ENCODE measurements around the gene ACOXL.
A peak's percentile ranks its signal among the peaks of the same experiment; 100 is the strongest.
"Not testable (repeated sequence)": the region's sequence is repeated elsewhere in the genome, so short reads cannot be mapped to it uniquely, and the experiment has no call there.

ACOXL gene

DNA sequence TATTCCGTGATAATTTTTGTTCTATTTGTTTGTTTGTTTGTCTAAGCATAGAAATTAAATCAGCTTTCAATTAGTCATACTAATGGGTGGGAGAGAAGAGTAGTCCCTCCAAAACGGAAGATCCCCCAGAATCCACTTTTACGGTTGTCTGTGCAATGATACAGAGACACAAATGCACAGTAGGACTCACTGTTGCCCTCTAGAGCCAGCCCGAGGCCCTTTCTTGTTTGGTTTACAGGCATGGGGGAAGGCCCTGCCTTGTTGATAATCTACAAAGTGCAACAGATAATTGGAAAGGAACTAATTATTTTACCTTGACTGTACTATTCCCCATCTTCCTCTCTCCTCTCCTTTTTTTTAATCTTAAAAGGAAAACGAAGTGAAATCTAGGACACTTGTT, 121.1 kb downstream of the ACOXL start:
- peak in 3 of 4 experiments; percentile 30 to 42 (median 36) for DNase-seq (ENCODE audit: low read depth in 4 of 4, low spot score in 1 of 4)

GRCh38 chr2:110853948-110854347, 121.6 kb downstream of the ACOXL start:
- no peak for DNase-seq (ENCODE audit: low read depth in 4 of 4, low spot score in 1 of 4)

GRCh38 chr2:110854355-110855081, 122.1 kb downstream of the ACOXL start:
- no peak for DNase-seq (ENCODE audit: low read depth in 4 of 4, low spot score in 1 of 4)

GRCh38 chr2:110855841-110856240, 123.5 kb downstream of the ACOXL start:
- DNase-seq (ENCODE audit: low read depth in 4 of 4, low spot score in 1 of 4), result not testable (repeated sequence)

DNA sequence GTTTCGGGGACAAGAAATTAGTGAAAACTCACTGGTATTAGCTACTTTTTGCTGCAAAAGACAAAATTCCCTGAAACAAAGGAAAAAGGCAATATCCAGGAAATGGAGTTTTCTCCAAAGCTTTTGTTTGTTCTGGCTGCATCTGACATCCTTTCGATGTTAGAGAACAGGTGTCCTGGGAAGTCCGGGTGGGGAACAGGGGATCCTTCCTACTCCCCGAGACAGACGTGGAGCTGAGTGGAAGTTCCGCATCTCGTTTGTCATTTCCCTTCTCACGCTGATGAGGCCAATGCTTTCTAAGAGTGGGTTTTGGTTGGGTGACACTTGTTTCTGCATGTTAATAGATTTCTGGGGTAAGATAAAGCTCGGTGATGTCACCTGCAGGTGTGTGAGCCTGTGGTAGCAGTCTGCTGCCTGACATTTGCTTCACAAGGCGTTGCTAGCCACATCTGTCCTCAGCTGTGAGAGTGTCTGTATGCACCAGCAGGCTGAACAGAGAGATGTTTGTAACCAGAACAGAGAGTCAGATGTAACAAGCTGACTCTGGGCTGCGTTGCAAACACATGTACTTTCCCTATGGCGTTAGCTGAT, 125.9 kb downstream of the ACOXL start:
- peak in 1 of 4 experiments; percentile 43 for DNase-seq (ENCODE audit: low read depth in 4 of 4, low spot score in 1 of 4)

DNA sequence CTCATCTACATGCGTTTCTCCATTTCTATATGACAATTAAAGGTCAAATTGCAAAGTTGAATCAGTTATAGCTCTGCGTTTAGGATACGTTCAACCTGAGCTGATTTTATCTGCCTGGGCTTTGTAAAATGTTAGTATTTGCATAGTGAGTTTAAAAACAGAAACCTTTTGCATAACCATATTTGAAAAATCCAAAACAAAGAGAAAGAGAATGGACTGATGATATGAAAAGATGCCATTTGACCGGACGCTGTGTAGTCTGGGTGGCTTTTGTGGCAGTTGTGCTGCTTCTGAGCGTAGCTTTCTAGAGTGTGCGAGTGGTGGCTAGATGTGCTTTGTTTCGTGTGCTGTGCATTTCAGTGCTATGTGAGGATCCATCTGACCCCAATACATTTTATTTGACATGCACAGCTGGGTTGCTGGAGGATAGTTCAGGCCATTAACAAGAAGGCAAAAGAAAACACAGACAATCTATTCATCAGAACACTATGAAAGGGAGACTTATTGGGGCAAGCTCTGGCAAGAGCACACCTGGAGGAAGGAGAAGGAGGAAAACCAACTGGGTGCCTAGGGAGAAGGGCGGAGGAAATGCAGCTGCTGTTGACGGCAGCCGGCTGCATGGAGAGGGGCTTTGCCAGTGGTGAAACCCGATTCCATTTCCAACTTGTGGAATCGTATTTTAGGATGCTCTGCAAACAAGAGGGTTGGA, 126.8 kb downstream of the ACOXL start:
- DNase-seq (ENCODE audit: low read depth in 4 of 4, low spot score in 1 of 4), result no peak

GRCh38 chr2:110860630-110861029, 128.3 kb downstream of the ACOXL start:
- no peak for DNase-seq (ENCODE audit: low read depth in 4 of 4, low spot score in 1 of 4)

- no peak for DNase-seq (ENCODE audit: low read depth in 4 of 4, low spot score in 1 of 4)
Measured at GRCh38 chr2:110861616-110862260, 129.4 kb downstream of the ACOXL start.

DNA sequence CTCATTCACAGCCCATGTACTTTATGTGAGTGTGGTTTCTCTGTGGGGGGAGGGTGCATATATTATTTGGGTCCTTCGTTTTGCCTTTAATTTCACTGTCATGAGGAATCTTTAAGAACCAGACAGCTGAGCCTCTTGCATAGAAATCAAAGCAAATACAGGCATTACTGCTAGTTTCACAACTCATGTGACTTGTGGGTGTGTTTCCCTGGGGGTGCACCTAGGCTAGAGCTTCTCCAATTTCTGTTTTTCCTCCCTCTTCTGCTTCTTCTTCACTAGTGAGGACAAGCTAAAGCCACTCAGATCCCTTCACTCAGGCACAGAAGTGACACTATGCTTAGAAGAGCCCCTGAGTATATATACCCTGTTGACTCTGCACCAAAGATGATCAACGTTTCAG, 131.4 kb downstream of the ACOXL start:
- no peak for DNase-seq (ENCODE audit: low read depth in 4 of 4, low spot score in 1 of 4)

GRCh38 chr2:110864176-110864575, 131.8 kb downstream of the ACOXL start:
- no peak for DNase-seq (ENCODE audit: low read depth in 4 of 4, low spot score in 1 of 4)

DNA sequence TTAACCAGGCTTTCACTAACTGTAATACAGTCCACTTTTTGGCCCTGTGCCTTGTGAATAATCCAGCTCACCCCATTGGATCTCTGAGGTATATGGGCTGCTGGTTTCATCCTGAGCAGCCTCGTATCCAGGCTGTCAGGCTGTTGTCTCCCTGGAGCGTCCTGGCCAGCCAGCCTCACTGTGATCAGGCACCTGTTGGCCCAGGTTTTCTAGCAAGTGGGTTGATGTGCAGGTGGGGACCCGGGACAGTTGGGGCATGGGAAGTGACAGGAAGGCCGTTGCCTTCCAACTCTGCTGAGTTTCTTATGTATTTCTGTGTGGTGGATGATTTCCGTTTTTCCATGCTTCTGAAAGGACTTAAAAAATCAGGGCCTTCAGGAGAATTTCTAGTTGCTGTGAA, 132.4 kb downstream of the ACOXL start:
- no peak for DNase-seq (ENCODE audit: low read depth in 4 of 4, low spot score in 1 of 4)

GRCh38 chr2:110865188-110865587, 132.8 kb downstream of the ACOXL start:
- no peak for DNase-seq (ENCODE audit: low read depth in 4 of 4, low spot score in 1 of 4)

- no peak for DNase-seq (ENCODE audit: low read depth in 4 of 4, low spot score in 1 of 4)
Measured at GRCh38 chr2:110866045-110866444, 133.7 kb downstream of the ACOXL start.

- peak in 2 of 4 experiments; percentile 47 to 61 for DNase-seq (ENCODE audit: low read depth in 4 of 4, low spot score in 1 of 4)
Measured at GRCh38 chr2:110866466-110866865, 134.1 kb downstream of the ACOXL start.

DNA sequence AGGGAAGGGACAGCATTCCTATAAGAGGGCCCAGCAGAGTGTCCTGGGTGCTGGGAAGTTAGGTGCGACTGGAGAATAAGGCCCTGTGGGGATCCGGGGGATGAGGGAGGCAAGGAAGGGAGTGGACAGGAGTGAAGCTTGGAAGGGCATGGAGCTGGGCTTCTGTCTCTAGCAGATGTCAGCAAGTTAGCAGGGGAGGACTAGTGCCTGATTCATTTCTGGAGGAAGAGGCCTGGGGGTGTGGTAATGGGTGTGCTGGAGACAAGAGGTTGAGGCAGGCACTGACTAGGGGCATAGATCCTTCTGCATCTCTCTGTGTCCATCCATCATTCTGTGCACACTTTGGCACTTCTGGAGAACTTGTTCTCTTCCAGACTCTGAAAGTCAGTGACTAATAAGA, 134.7 kb downstream of the ACOXL start:
- DNase-seq (ENCODE audit: low read depth in 4 of 4, low spot score in 1 of 4), result no peak

DNA sequence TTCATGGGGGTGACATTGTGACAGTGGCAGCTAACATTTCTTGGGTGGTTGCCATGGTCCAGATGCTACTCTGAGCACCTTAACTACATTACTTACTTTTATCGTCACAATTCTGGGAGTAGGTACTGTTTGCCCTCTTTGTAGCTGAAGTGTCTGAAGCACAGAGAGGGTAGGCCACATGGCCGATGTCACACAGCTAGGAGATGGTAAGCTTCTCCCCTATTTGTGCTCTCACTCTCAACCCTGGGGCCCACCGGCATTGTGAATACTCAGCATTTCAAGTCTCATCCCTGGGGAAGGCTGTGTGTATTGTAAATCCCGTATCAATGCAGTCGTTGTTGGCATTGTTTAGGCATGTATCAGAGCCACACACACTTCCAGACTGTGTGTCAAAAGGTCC, 136.6 kb downstream of the ACOXL start:
- DNase-seq (ENCODE audit: low read depth in 4 of 4, low spot score in 1 of 4), result no peak

DNA sequence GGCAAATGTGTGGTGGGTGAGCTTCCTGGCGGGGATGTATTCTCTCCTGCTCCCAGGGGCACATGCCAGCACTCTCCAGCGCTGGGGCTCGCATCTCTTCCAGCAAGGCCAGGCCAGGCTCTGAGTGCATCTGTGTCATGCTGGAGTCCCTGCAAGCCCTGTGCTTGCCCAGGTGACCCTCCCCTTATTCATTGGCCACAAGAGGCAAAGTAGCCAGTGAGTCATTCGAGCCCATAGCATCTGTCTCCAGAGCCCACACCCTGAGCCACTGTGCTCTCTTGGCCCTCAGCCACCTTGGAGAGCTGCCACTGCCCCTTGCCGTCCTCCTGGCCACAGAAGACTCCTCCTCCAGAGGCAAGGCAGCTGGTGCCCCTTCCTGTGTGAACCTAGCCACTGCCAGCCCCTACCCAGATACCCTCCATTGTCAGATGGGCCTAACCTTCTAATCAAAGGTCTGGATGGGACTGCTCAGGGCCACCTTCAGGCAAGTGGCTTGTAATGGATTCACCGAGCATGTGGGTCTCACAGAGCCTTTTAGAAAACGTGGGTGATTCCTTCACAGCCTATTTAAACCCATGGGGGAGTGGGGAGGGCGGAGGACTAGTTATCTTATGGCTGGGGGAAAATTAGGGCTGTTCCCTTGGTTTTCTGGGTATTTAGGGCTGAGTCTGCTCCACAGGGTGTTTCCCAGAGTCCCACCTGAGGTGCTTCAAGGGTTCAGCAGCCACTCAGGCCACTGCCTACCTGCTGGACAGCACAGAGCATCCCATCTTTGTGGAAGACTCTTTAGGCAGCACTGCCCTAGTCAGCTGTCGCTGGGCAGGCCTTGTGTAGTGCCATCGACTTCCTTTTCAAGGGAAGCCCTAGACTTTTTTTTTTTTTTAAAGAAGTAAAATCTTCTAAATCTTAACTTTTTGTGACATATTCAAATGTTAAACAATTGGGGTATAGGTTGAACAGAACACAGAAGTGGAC, 137.4 kb downstream of the ACOXL start:
- DNase-seq (ENCODE audit: low read depth in 4 of 4, low spot score in 1 of 4), result no peak

- DNase-seq (ENCODE audit: low read depth in 4 of 4, low spot score in 1 of 4), result no peak
Measured at GRCh38 chr2:110870545-110870944, 138.2 kb downstream of the ACOXL start.

DNA sequence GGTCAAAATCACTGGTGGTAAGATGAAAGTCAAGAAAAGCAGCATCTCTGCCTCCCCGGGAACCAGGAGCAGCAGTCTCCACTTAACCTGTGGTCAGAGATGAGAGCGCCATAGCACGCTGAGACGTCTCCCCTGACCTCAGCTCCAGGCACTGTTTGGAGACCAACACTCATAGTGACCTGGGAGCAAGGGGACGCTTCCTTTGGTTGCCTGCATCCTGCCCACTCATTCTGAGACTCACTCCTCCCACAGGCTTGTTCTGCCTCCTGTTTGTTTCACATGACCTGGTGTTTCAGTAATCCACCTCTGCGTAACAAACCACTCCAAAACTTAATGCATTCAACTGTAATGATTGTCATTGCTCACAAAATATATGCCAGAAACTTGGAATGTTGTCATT, 139.3 kb downstream of the ACOXL start:
- no peak for DNase-seq (ENCODE audit: low read depth in 4 of 4, low spot score in 1 of 4)

DNA sequence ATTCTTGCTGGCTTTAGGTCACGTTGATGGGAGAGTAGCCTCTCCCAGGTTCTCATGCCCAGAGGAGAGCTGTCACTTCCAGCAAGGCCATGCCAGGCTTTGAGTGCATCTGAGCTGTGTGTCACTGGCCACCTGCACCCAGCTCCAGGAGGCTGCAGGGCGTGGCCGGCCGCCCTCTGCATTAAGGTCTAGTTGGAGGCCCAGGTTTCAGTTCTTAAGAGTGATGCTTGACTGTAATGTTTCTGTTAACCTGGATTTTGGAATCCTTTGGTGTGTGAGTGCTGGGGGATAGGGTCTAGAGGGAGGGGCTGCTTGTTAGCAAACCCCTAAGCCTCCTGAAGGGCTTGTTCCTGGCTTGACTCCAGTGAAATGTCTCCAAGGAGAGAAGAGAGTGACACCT, 140.1 kb downstream of the ACOXL start:
- DNase-seq (ENCODE audit: low read depth in 4 of 4, low spot score in 1 of 4), result no peak

DNA sequence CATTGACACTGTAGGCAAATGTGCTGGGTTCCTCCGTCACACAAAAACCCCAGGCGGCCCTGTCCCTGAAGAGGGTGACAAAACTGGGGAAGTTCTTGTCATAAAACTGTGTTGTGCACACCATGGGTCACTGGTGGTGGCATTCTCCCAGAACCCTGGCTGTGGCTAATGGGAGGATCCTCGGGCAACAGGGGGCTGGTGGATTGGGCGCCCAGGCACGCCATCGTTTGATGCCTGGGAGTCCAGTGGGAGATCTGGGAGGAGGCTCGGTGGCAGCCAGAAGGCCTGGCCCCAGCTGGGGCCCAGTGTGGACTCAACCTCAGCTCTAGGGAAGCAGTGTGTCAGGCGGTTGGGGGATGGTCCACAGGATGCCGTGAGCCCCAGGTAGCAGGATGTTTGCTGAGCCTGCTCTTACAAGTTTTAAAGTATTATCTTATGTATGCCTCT, 140.7 kb downstream of the ACOXL start:
- no peak for DNase-seq (ENCODE audit: low read depth in 4 of 4, low spot score in 1 of 4)
